ENCODE data around the gene ROR1. TPM values are rescaled to one million over a fixed set of nuclear protein-coding genes. Genes with fewer than 3 reads are reported as not detected.

The ROR1 gene
- total RNA-seq, 1 experiment from 2014 or later, result 33.8 TPM

- intact Hi-C loops (cut with micrococcal nuclease; ENCODE audit: unreplicated experiment), result no loop called here
- no peaks in the 10 kb centered on the region for H3K9me3 Mint-ChIP-seq (ENCODE audit: low read depth, unreplicated experiment)
- TF ChIP-seq, protein P1, sequence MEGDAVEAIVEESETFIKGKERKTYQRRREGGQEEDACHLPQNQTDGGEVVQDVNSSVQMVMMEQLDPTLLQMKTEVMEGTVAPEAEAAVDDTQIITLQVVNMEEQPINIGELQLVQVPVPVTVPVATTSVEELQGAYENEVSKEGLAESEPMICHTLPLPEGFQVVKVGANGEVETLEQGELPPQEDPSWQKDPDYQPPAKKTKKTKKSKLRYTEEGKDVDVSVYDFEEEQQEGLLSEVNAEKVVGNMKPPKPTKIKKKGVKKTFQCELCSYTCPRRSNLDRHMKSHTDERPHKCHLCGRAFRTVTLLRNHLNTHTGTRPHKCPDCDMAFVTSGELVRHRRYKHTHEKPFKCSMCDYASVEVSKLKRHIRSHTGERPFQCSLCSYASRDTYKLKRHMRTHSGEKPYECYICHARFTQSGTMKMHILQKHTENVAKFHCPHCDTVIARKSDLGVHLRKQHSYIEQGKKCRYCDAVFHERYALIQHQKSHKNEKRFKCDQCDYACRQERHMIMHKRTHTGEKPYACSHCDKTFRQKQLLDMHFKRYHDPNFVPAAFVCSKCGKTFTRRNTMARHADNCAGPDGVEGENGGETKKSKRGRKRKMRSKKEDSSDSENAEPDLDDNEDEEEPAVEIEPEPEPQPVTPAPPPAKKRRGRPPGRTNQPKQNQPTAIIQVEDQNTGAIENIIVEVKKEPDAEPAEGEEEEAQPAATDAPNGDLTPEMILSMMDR (IDR thresholded peaks at IDR 0.05; ENCODE audit: unreplicated experiment), result no peak
- peaks cover 10% of the 10 kb centered on the region for H3K36me3 Mint-ChIP-seq (ENCODE audit: insufficient read depth, unreplicated experiment)
- H3K4me3 Mint-ChIP-seq (ENCODE audit: low read depth, unreplicated experiment), result peak overlapping the region; percentile 54
- peak overlapping the region; percentile 84 for H3K27ac Mint-ChIP-seq (ENCODE audit: unreplicated experiment)
- CTCF ChIA-PET, result no interaction called here
- DNase-seq, result no peak
- no TSS peak for BruUV-seq (replicated peaks)
- H3K4me1 Mint-ChIP-seq (ENCODE audit: low read depth, unreplicated experiment), result peaks cover 33% of the 10 kb centered on the region
- no peaks in the 10 kb centered on the region for H3K27me3 Mint-ChIP-seq (ENCODE audit: unreplicated experiment)
Measured at GRCh38 chr1:63968663-63969440, 195.0 kb downstream of the ROR1 start.

DNA sequence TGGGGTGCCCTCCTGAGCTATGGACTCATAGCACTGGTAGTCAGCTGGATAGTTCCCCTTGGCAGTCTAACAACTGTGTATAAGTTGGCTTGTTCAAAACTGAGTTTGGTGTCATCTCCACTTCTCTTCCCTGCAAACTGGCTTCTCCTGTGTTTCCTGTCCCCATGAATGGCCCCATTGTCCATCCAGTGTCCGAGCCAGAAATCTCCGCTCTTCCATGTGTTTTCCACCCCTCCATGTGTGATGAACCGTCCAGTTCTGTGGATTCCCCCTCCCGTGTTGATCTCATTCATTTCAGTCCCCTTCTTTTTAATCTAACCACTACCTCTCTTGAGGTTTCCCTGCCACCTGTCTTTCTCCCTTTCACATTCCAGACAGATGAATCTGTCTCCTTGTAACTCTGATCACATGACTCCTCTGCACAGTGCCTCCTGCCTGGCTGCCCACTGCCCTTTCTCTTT, 195.7 kb downstream of the ROR1 start:
- intact Hi-C loops (cut with micrococcal nuclease; ENCODE audit: unreplicated experiment), result no loop called here
- DNase-seq, result peak; percentile 49
- no peaks in the 10 kb centered on the region for H3K9me3 Mint-ChIP-seq (ENCODE audit: low read depth, unreplicated experiment)
- TF ChIP-seq, protein P1 (IDR thresholded peaks at IDR 0.05; ENCODE audit: unreplicated experiment), result no peak
- H3K4me1 Mint-ChIP-seq (ENCODE audit: low read depth, unreplicated experiment), result peaks cover 33% of the 10 kb centered on the region
- no TSS peak for BruUV-seq (replicated peaks)
- H3K4me3 Mint-ChIP-seq (ENCODE audit: low read depth, unreplicated experiment), result peak overlapping the region; percentile 54
- CTCF ChIA-PET, result no interaction called here
- H3K27me3 Mint-ChIP-seq (ENCODE audit: unreplicated experiment), result no peaks in the 10 kb centered on the region
- peaks cover 10% of the 10 kb centered on the region for H3K36me3 Mint-ChIP-seq (ENCODE audit: insufficient read depth, unreplicated experiment)
- peak overlapping the region; percentile 84 for H3K27ac Mint-ChIP-seq (ENCODE audit: unreplicated experiment)

DNA sequence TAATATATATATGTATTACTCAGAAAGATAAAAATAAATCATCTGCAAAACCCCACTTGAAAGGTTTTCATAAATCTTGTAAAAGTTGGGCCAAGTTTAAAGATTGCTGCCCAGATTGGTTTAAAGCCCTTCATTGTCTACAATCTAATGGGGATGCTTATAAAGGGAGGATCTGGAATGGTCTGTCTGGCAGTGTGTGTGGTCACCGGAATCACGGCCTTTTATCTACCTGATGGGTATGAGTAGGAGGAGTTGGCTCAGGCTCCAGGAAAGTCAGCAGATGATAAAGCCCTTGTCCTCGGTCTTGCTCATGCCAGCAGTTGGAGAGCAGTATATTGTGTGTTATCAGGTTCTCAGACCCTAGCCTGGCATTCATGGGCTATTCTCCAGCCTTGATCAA, 197.7 kb downstream of the ROR1 start:
- CTCF ChIA-PET, result no interaction called here
- intact Hi-C loops (cut with micrococcal nuclease; ENCODE audit: unreplicated experiment), result no loop called here

DNA sequence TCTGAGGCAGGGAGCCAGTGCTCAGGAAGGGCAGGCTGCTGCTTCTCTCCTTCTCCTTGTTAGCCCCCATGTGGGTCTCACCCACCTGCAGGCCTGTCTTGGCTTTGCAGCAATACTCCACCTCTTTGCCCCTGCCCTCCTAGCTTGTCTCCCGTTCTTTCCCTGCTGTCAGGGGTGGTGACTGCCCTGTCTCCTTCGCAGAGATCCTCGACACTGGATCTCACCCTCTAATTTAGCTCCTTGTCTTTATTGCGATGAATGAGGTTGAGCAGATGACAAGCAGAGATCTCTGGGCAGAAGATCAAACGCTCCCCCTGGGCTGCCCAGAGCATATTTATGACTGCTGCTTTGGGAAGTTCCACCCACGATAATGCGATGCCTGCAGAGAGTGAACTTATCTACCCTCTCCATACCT, 199.2 kb downstream of the ROR1 start:
- Mint-ChIP-seq H3K27me3 (ENCODE audit: unreplicated experiment) (no peaks in the 10 kb centered on the region), H3K9me3 (ENCODE audit: low read depth, unreplicated experiment) (peaks cover 2% of the 10 kb centered on the region), H3K36me3 (ENCODE audit: insufficient read depth, unreplicated experiment) (peaks cover 10% of the 10 kb centered on the region), H3K27ac (ENCODE audit: unreplicated experiment) (no peak overlapping the region), H3K4me3 (ENCODE audit: low read depth, unreplicated experiment) (no peak overlapping the region), H3K4me1 (ENCODE audit: low read depth, unreplicated experiment) (peaks cover 33% of the 10 kb centered on the region)
- TF ChIP-seq, protein P1 (IDR thresholded peaks at IDR 0.05; ENCODE audit: unreplicated experiment), result no peak
- no TSS peak for BruUV-seq (replicated peaks)
- intact Hi-C loops (cut with micrococcal nuclease; ENCODE audit: unreplicated experiment), result no loop called here
- CTCF ChIA-PET, result interaction anchor here (0.8 kb wide), 1 partner anchor 38 kb away, joined by 4 read pairs; no protein-coding TSS in a partner anchor
- DNase-seq, result no peak

More for the DNA sequence above, 197.7 kb downstream of the ROR1 start:
- Mint-ChIP-seq H3K27me3 (ENCODE audit: unreplicated experiment) (no peaks in the 10 kb centered on the region), H3K27ac (ENCODE audit: unreplicated experiment) (no peak overlapping the region), H3K9me3 (ENCODE audit: low read depth, unreplicated experiment) (no peaks in the 10 kb centered on the region), H3K36me3 (ENCODE audit: insufficient read depth, unreplicated experiment) (peaks cover 10% of the 10 kb centered on the region), H3K4me3 (ENCODE audit: low read depth, unreplicated experiment) (no peak overlapping the region), H3K4me1 (ENCODE audit: low read depth, unreplicated experiment) (peaks cover 33% of the 10 kb centered on the region)
- BruUV-seq (replicated peaks), result no TSS peak
- TF ChIP-seq, protein P1 (IDR thresholded peaks at IDR 0.05; ENCODE audit: unreplicated experiment), result no peak
- no peak for DNase-seq

Data from Calu3 (cell line).